ENCODE measurements around the gene CYSRT1.
A peak's percentile ranks its signal among the peaks of the same experiment; 100 is the strongest.

CYSRT1 gene

DNA sequence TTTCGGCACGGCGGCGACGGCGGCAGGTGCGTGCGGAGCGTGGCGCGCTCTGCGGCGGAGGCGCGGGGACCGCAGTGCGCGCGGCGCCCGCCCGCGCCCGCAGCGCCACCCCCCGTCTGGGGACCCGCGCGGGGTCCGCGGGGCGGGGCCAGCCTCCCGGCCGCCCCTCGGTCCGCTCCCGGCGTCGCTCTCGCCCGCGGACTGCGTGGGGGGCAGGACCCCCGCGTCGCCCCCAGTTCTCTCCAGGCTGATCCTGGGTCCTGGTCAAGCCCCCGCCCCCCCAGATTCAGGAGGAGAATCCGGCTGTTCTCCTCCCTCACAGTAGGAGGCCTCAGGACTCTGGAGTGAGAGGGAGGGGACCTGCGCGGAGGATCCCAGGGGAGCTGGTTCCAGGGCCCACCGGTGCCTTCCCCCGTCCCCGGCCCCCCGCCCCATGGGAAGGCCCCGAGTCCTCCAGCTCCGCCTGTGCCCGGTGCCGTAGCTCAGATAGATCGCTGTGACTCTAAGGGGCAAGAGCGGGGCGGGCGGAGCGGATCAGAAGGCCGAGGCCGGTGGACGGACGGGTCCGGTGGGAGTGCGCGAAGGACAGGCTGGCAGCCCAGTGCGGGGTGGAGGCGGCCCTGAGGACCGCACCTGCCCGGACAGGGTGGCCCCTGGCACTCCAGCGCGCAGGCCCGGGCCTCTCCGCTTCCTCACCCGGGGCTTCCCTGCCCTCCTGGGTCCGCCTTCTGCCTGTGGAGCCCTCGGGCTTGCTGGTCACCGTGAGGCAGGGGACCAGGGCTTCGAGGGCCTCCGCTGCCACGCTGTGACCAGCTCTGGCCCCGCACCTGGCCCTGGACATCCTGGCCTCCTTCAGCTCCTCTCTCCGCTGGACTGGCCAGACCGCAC is 2.5 kb upstream of the CYSRT1 start, which contains the start of gene RNF208:
Gene RNF208 (minus strand): TSS at position 51 of the 888 bp plus-strand sequence. CDS start 1,028 bp downstream, outside the sequence.
- H3K9me3 Mint-ChIP-seq, result no peaks in the 10 kb centered on the region
- H3K27me3 Mint-ChIP-seq, result no peaks in the 10 kb centered on the region
- H3K4me1 Mint-ChIP-seq, result peaks cover 12% of the 10 kb centered on the region
- no peaks in the 10 kb centered on the region for H3K36me3 Mint-ChIP-seq (ENCODE audit: low read depth)
- DNase-seq (no peak), ATAC-seq (no peak)
- H3K27ac Mint-ChIP-seq, result peak within 1 kb of the TSS; percentile 60
- H3K4me3 Mint-ChIP-seq, result peak within 1 kb of the TSS; percentile 76

DNA sequence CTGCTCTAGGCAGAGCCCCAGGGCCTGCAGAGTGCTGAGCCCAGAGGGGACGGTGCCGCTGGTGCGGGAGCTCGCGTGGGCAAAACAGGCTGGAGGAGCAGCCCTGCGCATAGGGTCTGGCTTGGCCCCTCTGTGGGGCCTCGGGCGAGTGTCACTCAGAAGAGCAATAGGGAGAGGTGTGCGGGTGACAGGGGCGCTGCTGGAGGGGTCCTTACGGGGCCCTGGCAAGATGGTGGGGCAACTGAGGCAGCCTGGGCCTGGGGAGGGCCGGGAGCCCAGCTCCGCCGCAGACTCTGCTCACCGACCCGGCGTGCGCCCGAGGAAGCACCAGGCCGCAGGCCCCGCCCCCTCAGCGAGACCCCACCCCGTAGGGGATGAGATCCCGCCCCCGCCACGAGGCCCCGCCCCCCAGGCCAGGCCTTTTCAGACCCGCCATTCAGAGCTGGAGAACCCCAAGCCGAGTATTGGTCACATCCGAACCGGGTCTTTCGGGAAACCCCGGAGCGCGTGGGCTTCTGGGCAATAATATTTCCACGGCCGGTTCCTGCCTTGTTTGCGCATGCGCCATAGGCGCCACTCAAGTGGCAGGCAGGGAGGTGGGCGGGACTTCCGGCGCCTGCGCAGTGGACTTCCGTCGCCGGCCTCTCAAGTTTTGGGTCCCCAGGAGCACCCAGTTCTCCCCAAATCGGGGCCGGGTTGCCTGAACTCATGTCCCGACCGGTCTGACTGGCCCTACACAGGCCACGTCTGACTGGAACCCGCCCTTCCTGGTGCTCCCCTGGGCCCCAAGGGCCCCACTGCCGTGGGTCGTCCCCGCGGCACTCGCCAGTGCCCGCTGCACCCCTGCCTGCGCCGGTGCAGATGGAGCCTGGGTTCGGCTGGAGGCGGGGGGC is 1.6 kb upstream of the CYSRT1 start:
- Mint-ChIP-seq H3K4me1 (peaks cover 15% of the 10 kb centered on the region), H3K9me3 (no peaks in the 10 kb centered on the region), H3K27me3 (peaks cover 2% of the 10 kb centered on the region), H3K36me3 (ENCODE audit: low read depth) (no peaks in the 10 kb centered on the region), H3K27ac (peak overlapping the region; percentile 77), H3K4me3 (peak overlapping the region; percentile 76)
- ATAC-seq, result peak; percentile 82
- DNase-seq, result peak; percentile 98

DNA sequence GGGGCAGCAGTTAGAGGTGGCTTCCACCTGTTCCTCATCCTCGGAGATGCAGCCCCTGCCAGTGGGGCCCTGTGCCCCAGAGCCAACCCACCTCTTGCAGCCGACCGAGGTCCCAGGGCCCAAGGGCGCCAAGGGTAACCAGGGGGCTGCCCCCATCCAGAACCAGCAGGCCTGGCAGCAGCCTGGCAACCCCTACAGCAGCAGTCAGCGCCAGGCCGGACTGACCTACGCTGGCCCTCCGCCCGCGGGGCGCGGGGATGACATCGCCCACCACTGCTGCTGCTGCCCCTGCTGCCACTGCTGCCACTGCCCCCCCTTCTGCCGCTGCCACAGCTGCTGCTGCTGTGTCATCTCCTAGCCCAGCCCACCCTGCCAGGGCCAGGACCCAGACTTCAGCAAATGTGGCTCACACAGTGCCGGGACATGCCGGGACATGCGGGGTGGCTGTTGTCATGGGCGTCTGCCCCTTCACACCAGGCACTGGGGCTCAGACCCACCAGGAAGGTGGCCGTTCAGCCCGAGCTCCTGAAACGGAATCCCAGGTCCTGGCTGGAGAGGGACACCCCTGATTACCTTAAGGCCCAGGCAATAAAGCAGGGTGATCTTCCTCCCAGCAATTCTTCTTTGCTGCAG is 841 bp downstream of the CYSRT1 start:
- H3K4me3 Mint-ChIP-seq, result no peak overlapping the region
- H3K4me1 Mint-ChIP-seq, result peaks cover 15% of the 10 kb centered on the region
- no peaks in the 10 kb centered on the region for H3K9me3 Mint-ChIP-seq
- no peak overlapping the region for H3K27ac Mint-ChIP-seq
- no peaks in the 10 kb centered on the region for H3K36me3 Mint-ChIP-seq (ENCODE audit: low read depth)
- ATAC-seq, result no peak
- peaks cover 2% of the 10 kb centered on the region for H3K27me3 Mint-ChIP-seq
- DNase-seq, result no peak

DNA sequence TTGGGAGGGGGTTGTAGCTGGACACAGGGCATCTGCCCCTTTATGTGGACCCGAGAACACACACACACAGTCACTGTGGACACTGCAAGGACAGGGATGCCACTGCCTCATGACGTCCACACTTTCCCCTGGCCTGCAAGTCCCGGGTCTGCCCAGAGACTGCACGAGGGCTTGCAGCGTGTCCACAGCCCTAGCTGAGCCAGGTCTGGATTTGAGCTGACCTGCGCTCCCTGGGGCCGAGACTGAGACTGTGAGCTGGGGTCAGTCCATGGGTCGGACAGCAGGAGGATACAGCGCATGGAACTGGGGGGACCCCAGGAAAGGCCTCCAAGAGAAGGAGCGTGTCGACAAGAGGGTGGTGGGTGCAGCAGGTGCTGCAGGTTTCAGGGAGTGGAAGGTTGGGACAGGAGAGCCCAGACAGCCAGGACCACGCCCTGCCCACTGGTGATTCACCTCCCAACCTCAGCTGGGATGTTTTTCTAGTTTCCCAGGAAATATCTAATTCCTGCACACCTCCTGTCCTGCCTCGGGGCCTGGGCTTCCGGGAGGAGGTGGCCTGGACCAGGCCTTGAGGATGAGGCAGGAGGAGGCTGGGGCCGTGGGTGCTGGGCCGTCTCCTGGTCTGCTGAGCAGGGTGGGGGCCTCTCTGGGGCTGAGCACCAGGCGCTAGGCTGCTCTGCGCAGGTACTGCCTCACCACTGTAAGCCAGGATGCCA is 1.5 kb downstream of the CYSRT1 start:
- Mint-ChIP-seq H3K4me3 (no peak overlapping the region), H3K27me3 (peaks cover 2% of the 10 kb centered on the region)
- no peak for ATAC-seq

DNA sequence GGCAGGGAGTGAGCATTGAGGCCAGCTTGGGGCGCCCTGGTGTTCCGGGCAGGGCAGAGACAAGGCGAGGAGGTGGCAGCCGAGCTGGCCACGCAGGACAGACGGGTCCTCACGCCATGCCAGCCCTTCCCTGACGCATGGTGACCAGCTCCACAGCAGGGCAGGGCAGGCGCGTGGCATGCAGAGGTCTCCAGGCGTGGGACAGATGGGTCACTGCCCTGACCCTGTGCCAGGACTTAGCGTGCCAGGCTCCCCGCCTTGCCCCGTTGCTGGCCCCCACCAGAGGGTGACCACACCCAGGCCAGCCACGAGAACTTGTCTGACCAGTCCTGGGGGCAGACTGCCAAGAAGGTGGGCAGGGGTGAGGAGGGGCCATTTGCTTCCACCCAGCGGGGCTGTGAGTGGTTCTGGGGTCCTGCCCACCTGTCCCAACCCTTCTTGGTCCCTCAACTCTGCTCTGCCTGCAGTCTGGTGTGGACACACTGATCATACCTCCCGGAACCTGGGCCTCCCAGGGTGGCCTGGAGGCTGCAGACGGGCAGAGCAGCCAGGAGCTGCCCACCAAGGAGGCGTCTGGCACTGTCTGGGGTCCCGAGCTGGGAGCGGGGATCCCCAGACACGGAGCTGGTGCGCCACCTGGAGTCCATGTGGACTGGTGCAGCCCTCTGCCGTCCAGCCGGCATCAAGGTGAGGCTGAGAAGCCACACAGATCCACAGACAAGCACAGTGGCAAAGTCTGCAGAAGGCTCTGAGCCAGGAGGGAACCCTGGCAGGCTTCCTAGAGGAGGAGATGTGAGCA is 2.3 kb downstream of the CYSRT1 start, which contains the start of gene RNF224:
Gene RNF224 (plus strand): TSS at position 449 of the 799 bp plus-strand sequence. CDS start 834 bp downstream, outside the sequence.
- ATAC-seq, result peak; percentile 59
- Mint-ChIP-seq H3K36me3 (ENCODE audit: low read depth) (no peaks in the 10 kb centered on the region), H3K27me3 (peaks cover 2% of the 10 kb centered on the region), H3K27ac (no peak within 1 kb of the TSS), H3K4me1 (peaks cover 15% of the 10 kb centered on the region), H3K4me3 (no peak within 1 kb of the TSS), H3K9me3 (no peaks in the 10 kb centered on the region)
- peak; percentile 87 for DNase-seq

More for the DNA sequence above, 1.5 kb downstream of the CYSRT1 start:
- no peak for DNase-seq
- H3K4me1 Mint-ChIP-seq, result peaks cover 15% of the 10 kb centered on the region
- H3K9me3 Mint-ChIP-seq, result no peaks in the 10 kb centered on the region
- H3K27ac Mint-ChIP-seq, result no peak overlapping the region
- H3K36me3 Mint-ChIP-seq (ENCODE audit: low read depth), result no peaks in the 10 kb centered on the region

DNA sequence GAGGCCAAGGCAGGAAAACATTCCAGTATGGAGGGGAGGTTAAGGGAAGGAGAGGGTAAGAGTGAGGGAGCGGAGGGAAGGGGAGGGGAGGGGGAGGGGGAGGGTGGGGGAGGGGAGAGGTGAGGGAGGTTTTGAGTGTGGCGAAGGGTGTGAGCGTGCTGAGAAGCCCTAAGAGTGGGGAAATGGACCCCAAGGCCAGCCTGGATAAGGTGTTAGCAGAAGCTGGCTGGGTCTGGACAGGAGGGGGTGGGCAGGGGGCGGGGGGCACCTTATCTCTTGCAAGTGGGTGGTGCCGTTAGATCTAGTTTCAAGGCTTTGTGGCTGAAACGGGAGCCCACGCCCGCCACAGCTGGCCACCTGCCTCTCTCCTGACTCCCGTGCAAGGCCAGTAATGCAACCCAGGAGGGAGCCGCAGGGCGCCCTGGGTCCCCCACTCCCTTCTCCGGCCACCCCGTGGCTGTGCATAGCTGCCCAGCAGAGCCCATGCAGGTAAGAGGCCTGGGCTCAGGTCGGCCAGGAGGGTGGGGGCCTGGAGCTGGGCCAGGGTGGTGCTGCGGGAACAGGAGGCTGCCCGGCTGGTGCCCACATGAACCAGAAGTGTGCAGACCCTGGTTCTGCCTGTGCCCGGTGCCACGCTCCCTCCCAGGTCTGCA is 3.0 kb downstream of the CYSRT1 start:
- H3K9me3 Mint-ChIP-seq, result no peaks in the 10 kb centered on the region
- peaks cover 2% of the 10 kb centered on the region for H3K27me3 Mint-ChIP-seq
- no peak for ATAC-seq
- H3K36me3 Mint-ChIP-seq (ENCODE audit: low read depth), result no peaks in the 10 kb centered on the region
- peaks cover 13% of the 10 kb centered on the region for H3K4me1 Mint-ChIP-seq
- no peak for DNase-seq
- H3K4me3 Mint-ChIP-seq, result no peak overlapping the region
- no peak overlapping the region for H3K27ac Mint-ChIP-seq

DNA sequence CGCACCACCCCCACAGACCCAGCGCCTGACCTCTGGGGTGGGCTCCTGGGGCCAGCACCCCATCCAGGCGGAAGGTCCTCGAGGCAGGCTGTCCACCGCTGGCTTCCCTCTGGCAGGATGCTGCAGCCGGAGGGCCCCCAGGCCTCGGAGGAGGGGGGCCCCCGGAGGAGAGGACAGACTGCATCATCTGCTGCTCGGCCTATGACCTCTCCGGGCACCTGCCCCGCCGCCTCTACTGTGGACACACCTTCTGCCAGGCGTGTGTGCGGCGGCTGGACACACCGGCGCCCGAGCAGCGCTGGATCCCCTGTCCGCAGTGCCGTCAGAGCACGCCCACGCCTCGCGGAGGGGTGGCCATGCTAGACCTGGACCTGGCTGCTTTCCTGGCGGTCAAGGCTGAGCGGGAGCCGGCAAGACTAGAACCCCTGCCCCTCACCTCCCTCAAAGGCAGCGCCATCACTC is 3.6 kb downstream of the CYSRT1 start:
- H3K27me3 Mint-ChIP-seq, result peaks cover 2% of the 10 kb centered on the region
- no peak for ATAC-seq
- DNase-seq, result no peak
- H3K36me3 Mint-ChIP-seq (ENCODE audit: low read depth), result no peaks in the 10 kb centered on the region
- no peak overlapping the region for H3K27ac Mint-ChIP-seq
- no peaks in the 10 kb centered on the region for H3K9me3 Mint-ChIP-seq
- no peak overlapping the region for H3K4me3 Mint-ChIP-seq
- H3K4me1 Mint-ChIP-seq, result peaks cover 11% of the 10 kb centered on the region

DNA sequence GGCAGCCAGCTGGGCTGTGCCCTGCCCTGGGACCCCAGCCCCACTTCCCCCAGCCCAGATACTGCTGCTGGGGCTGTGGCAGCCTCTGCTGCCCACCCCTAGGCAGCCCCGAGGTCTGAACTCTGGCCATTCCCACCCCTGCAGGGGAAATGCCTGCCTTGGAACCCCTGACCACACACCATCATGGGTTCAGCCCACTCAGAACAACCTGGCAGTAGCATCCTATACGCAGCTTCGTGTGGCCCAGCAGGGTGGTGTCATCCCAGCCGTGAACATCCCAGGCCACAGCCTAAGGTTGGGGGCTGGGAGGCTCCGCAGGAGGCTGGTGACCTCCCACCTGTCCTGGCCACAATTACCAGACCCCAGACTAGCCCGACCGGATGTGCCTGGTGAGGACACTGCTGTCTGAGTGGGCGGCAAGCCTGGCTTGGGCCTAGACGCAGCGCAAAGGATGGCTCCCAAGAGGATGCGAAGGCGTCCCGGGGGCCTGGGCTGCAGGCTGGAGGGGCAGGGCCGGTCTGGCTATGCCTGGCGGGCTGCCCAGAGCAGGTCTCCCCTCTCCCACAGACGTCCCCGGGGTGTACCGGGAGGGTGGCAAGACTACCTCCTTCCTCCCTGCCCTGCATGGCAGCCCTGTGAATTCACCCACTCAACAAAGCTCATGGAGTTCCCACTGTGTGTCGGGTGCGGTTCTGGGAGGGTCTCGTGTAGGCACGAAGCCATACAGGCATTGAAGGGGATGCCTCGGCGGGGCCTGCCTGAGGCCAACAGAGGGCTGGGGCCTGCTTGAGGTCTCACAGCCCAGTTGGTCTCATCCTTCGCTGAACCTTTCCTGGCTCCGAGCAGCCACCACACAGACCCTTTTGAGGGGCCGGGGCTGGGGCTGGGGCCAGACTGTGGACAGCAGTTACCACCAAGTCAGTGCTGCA is 4.3 kb downstream of the CYSRT1 start:
- Mint-ChIP-seq H3K4me1 (peaks cover 8% of the 10 kb centered on the region), H3K4me3 (no peak overlapping the region)

DNA sequence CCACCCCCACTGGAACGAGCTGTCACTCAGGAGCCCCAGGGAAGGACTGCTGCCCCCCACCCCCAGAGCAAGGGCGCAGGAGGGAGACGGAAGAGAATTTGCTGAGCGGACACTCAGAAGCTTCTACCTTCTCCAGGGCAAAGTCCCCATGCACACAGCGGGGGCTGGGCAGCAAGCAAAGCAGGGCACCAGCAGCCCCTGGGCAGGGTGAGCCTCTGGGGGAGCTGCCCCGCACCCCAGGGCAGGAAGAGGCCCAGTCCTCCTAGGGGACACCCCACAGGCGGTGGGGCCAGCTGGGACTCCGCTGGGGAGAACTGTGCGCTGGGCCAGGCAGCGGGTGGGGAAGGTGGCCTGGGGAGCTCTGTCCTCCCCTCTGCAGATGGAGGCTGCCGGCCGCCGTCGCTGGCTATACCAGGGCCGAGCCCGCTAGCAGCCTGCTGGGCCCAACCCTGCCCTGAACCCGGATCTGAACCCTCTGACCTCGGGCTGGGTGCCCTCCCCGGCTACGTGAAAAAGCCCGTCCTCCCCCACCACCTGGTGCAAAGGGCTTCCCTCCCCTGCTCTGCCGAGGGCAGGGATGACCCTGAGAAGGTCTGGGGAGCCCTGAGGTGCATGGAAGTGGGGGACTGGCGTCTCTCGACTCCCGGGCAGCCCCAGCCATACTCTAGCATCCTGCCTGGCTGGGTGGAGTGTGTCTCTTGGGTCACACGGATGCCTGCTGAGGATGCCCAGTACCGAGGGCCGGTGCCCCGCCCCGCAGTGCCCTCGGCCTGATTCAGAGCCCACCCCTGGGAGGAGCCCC is 5.1 kb downstream of the CYSRT1 start:
- peaks cover 2% of the 10 kb centered on the region for H3K27me3 Mint-ChIP-seq
- H3K4me3 Mint-ChIP-seq, result no peak overlapping the region
- DNase-seq (no peak), ATAC-seq (no peak)
- H3K9me3 Mint-ChIP-seq, result no peaks in the 10 kb centered on the region
- H3K36me3 Mint-ChIP-seq (ENCODE audit: low read depth), result no peaks in the 10 kb centered on the region
- H3K4me1 Mint-ChIP-seq, result peaks cover 8% of the 10 kb centered on the region
- no peak overlapping the region for H3K27ac Mint-ChIP-seq

More for the DNA sequence above, 4.3 kb downstream of the CYSRT1 start:
- Mint-ChIP-seq H3K36me3 (ENCODE audit: low read depth) (no peaks in the 10 kb centered on the region), H3K9me3 (no peaks in the 10 kb centered on the region), H3K27ac (no peak overlapping the region), H3K27me3 (peaks cover 2% of the 10 kb centered on the region)
- DNase-seq (no peak), ATAC-seq (no peak)

DNA sequence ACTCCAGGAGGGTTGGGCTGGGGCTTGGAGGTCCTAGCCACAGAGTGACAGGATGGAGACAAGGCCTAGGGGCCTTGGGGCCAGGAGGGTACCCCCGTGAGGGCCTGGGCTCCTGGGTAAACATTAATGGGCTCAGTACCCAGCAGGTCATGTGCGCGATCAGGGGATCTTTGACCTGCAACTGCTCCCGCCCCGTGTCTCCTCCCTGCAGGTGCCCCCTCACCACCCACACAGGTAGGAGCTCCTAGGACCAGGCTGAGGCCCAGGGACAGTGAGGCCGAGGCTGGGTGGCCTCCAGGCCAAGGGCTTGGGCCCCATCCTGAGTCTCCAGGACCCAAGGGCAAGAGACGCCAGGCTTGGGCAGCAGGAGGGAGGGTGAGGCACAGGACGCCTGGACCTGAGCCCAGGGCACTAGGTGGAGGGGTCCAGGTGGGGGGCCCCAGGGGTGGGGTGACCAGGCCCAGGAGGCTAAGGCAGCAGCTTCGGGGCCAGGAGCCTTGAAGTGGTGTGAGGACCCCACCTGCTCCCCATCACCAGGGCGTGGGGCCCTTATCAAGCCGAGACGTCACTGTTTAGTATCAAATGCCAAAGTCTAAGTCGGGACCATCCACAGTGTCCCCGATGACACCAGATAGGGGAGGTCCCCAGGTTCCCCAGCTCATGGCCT is 5.9 kb downstream of the CYSRT1 start, which contains the start of gene SLC34A3:
Gene SLC34A3 (plus strand): TSS at position 197 of the 667 bp plus-strand sequence. CDS start 802 bp downstream, outside the sequence.
- Mint-ChIP-seq H3K27me3 (peaks cover 2% of the 10 kb centered on the region), H3K36me3 (ENCODE audit: low read depth) (no peaks in the 10 kb centered on the region), H3K27ac (no peak within 1 kb of the TSS), H3K4me3 (no peak within 1 kb of the TSS), H3K9me3 (no peaks in the 10 kb centered on the region), H3K4me1 (peaks cover 7% of the 10 kb centered on the region)
- DNase-seq, result no peak
- ATAC-seq, result no peak

Measured in activated naive CD8-positive, alpha-beta T cell treated with anti-CD3 and anti-CD28 coated beads, Interleukin-2, amount 50 U/mL, for 24 hours (primary cell).